Posterior vena cava (tissue), 2 donors: ENCODE data around the gene TMEM231. TPM values are rescaled to one million over a fixed set of nuclear protein-coding genes. Genes with fewer than 3 reads are reported as not detected.
"Not testable (repeated sequence)": the region's sequence is repeated elsewhere in the genome, so short reads cannot be mapped to it uniquely, and the experiment has no call there.

Experiments used
- DNase-seq: peaks from one replicate; pipeline ENCODE4 v3.0.0-alpha.2; 2020; ENCODE audit warnings: low spot score
- intact Hi-C, 2 donors: fragments of 100-400 bp; cut with DNase I; formaldehyde crosslinking; loops; one replicate each; pipeline versions ENCODE4 v1.14.1 to v1.14.2; 2022 to 2023
- total RNA-seq, 2 donors: library from RNA; stranded (reverse); fragmentation: NEBNext Ultra II Directional; extraction: Animal tissue kit (Norgen Biotek cat#: 25700); gene quantifications; one replicate each; pipeline ENCODE4 v1.2.1, GENCODE V29; 2021
- donor health status: DM: yes; HTN: yes; CAD: no.
- donor health status: DM: yes; HTN: yes; CAD: no.

TMEM231 gene
- total RNA-seq, 2 donors from 2014 or later, result 6.8 to 9.4 TPM

DNA sequence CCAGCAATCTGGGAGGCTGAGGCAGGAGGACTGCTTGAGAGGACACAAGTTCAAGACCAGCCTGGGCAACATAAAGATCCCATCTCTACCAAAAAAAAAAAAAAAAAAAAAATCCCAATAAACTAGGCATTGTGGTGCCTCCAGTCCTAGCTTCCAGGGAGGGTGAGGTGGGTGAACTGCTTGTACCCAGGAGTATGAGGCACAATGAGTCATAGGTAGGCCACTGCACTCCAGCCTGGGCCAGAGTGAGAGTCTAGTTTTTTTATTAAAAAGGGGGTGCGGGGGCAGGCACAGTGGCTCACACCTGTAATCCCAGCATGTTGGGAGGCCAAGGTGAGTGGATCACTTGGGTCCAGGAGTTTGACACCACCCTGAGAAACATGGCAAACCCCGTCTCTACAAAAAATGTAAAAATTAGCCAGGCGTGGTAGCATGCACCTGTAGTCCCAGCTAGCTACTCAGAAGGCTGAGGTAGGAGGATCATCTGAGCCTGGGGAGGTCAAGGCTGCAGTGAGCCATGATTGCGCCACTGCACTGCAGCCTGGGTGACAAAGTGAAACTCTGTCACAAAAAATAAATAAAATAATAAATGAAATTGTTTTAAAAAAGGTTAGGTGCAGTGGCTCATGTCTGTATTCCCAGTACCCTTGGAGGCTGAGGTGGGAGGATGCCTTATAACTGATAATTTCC, 53.0 kb downstream of the TMEM231 start:
- DNase-seq, result no peak
- intact Hi-C loops, result no loop called here

DNA sequence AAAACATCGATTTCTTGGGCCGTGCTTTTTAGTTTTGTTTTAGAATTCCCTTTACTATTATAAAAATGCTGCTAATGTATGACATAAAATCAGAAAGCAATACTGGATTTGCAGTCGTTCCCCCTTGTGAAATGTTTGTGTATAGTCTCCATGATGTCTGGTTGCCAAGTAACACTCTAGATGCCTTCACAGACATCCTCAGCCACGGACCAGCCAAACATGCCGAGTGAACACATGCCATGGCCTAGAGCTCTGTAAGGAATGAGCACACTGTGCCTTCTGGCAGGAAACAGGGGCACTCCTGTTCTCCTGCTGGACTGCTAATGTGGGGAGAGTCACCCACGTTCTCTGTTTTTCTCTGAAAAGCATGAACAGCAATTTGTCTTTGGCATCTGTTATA, 54.2 kb downstream of the TMEM231 start:
- DNase-seq, intact Hi-C loops: not testable (repeated sequence)

DNA sequence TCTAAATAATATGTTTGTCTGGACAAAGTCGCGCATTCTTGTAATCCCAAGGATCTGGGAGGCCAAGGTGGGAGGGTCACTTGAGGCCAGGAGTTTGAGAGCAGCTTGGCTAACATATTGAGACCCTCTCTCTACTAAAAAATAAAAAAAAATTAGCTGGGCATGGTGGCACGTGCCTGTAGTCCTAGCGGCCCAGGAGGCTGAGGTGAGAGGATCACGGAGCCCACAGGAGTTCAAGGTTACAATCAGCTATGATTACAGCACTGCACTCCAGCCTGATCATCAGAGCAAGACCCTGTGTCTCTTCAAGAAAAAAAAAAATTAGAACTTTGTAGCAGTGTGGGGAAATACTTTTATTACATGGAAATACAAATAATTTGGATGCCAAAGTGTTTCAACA, 54.7 kb downstream of the TMEM231 start:
- no peak for DNase-seq
- intact Hi-C loops, result no loop called here

DNA sequence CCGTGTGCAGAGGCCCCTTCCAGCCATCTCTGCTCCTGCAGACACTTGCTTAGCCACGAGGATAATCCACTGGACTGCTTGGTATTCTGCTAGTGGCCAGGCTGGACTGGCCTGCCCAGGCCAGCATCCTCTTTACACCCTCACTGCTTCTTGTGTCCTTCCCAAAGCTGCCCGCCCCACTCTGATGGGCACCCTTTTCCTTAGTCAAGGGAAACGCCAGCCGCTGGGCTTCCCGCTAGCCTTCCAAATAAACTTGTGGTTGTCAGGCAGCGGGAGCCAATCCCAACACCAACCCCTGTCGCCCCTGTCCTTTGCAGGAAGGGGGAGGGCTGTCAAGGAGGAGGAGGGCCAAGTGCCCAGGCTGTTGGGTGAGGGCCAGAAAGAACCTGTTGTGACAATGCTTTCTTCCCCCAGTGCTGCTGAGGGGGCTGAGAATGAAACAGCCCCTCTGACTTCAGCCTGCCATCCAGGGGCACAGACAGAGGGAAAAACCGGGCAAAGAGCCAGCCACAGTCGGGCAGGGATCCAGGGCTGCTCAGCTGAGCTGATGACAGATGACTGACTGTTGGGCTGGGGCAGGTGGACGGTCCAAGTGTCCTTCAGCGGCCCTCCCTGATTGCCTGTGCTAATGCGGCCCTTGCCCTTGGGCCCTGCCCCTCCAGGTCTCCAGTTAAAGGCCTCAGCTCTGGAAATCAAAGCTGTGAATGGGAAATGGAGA, 57.3 kb downstream of the TMEM231 start:
- DNase-seq, intact Hi-C loops: not testable (repeated sequence)

DNA sequence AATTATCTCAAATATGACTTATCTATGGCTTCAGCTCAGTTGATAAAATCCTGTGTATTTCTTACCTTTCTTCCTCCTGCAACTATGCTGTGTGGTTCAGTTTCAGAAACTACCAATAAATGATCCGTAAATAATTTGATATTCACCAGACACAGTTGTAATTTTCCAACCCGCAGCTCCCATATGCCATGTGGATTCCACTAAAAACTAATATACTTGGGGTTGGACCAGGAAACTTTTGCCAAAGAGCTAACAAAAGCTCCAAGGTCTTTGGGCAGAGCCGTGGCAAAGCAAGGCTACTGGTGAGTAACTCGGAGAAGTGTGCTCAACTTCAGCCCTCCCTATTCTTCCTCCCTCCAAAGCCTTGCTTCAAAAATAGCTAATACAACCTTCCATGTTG, 58.5 kb downstream of the TMEM231 start:
- intact Hi-C loops, result no loop called here
- no peak for DNase-seq

DNA sequence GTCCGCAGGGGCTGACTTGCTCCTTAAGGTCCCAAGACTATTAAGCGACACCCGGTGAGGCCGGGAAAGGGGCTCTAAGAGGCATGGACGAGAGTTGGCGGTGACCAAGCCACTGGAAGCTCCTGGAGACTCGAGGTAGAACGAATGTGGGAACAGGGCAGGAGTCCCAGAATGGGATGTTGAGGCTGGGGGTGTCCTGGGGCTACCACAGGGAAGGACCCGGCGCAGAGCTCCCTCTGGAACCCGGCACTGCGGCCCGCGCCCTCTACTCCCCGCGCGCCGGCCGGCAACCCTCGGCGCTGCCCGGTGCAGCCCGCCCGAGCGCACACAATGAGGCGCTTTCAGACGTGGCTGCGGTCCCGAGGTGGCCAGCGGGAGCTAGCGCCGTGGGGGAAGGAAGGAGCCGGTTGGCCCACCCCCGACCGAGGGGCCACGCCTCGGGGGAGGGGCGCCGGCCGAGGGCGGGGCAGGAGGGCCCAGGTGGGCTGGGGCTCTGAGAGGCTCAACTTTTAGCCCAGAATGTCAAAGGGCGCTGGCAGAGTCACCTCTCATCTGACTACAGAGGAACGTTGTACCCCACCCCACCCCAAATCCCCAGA, 60.9 kb downstream of the TMEM231 start, which contains the start of gene CHST6:
TSS of gene CHST6 (minus strand) at position 366 of the 599 bp plus-strand sequence. CDS start 15,613 bp downstream, outside the sequence.
- intact Hi-C loops, result no loop called here
- DNase-seq, result no peak

DNA sequence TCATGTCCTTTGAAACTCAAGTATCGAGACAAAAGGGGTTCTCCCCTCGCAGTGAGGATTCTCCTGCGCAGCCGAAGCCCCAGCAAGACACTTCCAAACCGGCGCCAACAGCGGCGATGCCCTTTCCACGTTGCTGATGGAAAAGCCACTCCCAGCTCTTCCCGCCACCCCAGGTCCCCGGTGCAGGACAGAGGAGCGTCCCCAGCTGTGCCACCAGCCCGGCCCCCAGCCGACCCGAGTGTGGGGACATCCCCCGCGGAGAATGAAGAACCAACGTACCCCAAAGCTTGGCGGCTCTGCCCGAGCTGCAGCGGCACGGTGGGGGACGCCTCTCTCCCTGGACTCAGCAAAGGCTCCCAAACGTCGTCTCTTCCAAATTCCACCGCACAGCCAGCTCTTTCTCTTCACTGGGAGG, 61.4 kb downstream of the TMEM231 start:
- no peak for DNase-seq
- intact Hi-C loops, result no loop called here

DNA sequence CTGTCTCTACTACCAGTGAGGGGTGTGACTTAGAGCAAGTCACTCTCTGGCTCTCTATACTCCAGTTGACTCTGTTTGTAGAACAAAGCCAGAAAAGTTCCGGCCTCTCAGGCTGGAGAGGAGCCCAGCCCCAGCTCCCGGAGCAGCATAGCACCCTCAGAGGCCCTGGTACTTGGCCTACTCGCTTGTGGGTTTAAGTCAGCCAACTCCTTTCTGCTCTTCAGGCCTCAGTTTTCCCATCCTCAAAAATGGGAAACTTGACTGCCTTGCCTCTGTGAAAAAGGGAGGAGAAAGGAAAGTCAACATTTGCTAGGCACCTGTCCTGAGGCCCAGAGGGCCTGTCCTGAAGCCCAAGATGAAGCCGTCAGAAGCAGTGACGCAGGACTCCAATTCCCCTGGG, 61.9 kb downstream of the TMEM231 start:
- intact Hi-C loops, result no loop called here
- no peak for DNase-seq

DNA sequence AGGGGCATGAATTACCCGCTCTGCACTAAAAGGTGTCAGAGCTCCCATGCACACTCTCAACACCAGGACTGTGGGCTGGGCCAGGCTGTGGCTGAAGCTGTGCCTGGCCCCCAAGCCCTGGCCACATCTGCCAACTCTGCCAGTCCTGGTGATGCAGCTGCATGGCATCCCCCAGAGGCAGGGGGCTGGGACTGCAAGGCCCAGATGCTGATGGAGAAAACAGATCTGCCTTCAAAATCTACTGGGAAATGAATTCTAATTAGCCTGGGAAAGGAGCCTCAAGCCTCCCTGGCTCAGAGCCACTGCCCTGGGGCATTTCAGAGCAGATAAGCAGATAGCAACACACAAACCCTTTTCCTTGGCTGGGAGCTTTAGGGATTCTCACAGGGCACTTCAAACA, 64.2 kb downstream of the TMEM231 start:
- intact Hi-C loops, result no loop called here
- DNase-seq, result no peak

DNA sequence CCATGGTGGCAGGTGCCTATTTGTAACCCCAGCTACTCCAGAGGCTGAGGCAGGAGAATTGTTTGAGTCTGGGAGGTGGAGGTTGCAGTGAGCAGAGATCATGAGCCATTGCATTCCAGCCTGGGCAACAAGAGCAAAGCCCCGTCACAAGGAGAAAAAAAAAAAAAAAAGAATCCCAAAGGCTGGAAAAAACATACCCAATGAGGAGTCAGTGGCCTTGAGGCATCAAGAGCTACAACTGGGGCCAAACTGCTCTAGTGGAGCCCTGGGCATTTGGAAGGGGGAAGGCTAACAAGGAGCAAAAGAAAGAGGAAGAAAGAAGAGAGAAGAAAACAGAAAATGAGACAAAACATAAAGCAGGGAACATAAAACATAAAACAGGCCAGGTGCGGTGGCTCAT, 67.7 kb downstream of the TMEM231 start:
- no peak for DNase-seq

More for the DNA sequence above, 67.7 kb downstream of the TMEM231 start:
- intact Hi-C loops, result no loop called here

Other genes starting within 250 kb of the TMEM231 start
- 10 to 100 TPM; 45.3 to 54.4 TPM for gene CFDP1, start 122.7 kb downstream of the TMEM231 start, total RNA-seq
- 10 to 100 TPM; 14.3 to 16.9 TPM for gene TMEM170A, start 91.6 kb downstream of the TMEM231 start, total RNA-seq
- gene CHST6, start 60.8 kb downstream of the TMEM231 start, total RNA-seq, result 1 to 10 TPM in 1 of 2 donors, under 1 TPM in 1; 0.86 to 1.6 TPM
- not detected for gene CHST5, start 20.1 kb downstream of the TMEM231 start, total RNA-seq
- 10 to 100 TPM; 94.3 to 96.0 TPM for gene GABARAPL2, start 10.1 kb upstream of the TMEM231 start, total RNA-seq
- 10 to 100 TPM; 26.0 to 29.1 TPM for gene ADAT1, start 67.0 kb upstream of the TMEM231 start, total RNA-seq
- 10 to 100 TPM; 67.6 to 75.0 TPM for gene KARS1, start 91.4 kb upstream of the TMEM231 start, total RNA-seq
- 10 to 100 TPM; 48.4 to 49.7 TPM for gene TERF2IP, start 91.5 kb upstream of the TMEM231 start, total RNA-seq
- not detected for gene CPHXL2, start 120.8 kb upstream of the TMEM231 start, total RNA-seq
- not detected for gene DUXB, start 145.2 kb upstream of the TMEM231 start, total RNA-seq
- gene CPHXL, start 170.2 kb upstream of the TMEM231 start, total RNA-seq, result not detected